T1000 (cell line): ENCODE data around the gene LATS2.

Source experiments
- DNase-seq: peaks from one replicate; lab custom pipeline; 2025; ENCODE audit warnings: mixed read lengths; lab: John Stamatoyannopoulos, UW

Gene LATS2

GRCh38 chr13:21048901-21049698 is 12.3 kb downstream of the LATS2 start:
- no peak for DNase-seq

GRCh38 chr13:21047591-21048282 is 13.6 kb downstream of the LATS2 start:
- no peak for DNase-seq

GRCh38 chr13:21047087-21047486 is 14.3 kb downstream of the LATS2 start:
- DNase-seq: no peak

- no peak for DNase-seq
Observed at GRCh38 chr13:21046203-21046602, 15.2 kb downstream of the LATS2 start.

GRCh38 chr13:21045100-21045499 is 16.3 kb downstream of the LATS2 start:
- no peak for DNase-seq

- DNase-seq: no peak
Observed at GRCh38 chr13:21043898-21044297, 17.5 kb downstream of the LATS2 start.

GRCh38 chr13:21040120-21040826 is 21.1 kb downstream of the LATS2 start:
- DNase-seq: no peak

GRCh38 chr13:21039097-21039800 is 22.1 kb downstream of the LATS2 start:
- DNase-seq: no peak

- DNase-seq: no peak
Observed at GRCh38 chr13:21037656-21038055, 23.7 kb downstream of the LATS2 start.

- no peak for DNase-seq
Observed at GRCh38 chr13:21035498-21035897, 25.9 kb downstream of the LATS2 start.

GRCh38 chr13:21034603-21035191 is 26.7 kb downstream of the LATS2 start:
- no peak for DNase-seq

GRCh38 chr13:21033856-21034602 is 27.4 kb downstream of the LATS2 start:
- no peak for DNase-seq

- no peak for DNase-seq
Observed at GRCh38 chr13:21033212-21033840, 28.1 kb downstream of the LATS2 start.

- DNase-seq: no peak
Observed at GRCh38 chr13:21032656-21033055, 28.7 kb downstream of the LATS2 start.

- no peak for DNase-seq
Observed at GRCh38 chr13:21031594-21032275, 29.7 kb downstream of the LATS2 start.

- DNase-seq: no peak
Observed at GRCh38 chr13:21025539-21025938, 35.8 kb downstream of the LATS2 start.

GRCh38 chr13:21022056-21022979 is 39.1 kb downstream of the LATS2 start:
- no peak for DNase-seq

GRCh38 chr13:21020581-21020980 is 40.8 kb downstream of the LATS2 start:
- no peak for DNase-seq

- DNase-seq: no peak
Observed at GRCh38 chr13:21020176-21020575, 41.2 kb downstream of the LATS2 start.
